Natural killer cell (primary cell): ENCODE data around the gene UBAC1. TPM values are rescaled to one million over a fixed set of nuclear protein-coding genes. Genes with fewer than 3 reads are reported as not detected.

Source experiments
- ATAC-seq, 3 donors: fragments of 150-1000 bp in 2 of 3; fragments of 200-7000 bp in 1 of 3; cut with Tn5 transposase; 1 replicate in 1 of 3; 2 replicates in 2 of 3; pipeline ENCODE4 v1.10.0; 2021; ENCODE audit warnings: mild to moderate bottlenecking in 2 of 3, moderate library complexity in 2 of 3
- DNase-seq, 2 donors: peaks; one replicate each; pipeline versions ENCODE4 v3.0.0 to v3.0.0-alpha.2; 2013 to 2021; ENCODE audit warnings: mixed read lengths in 1 of 2
- H3K27ac ChIP-seq: one replicate; pipeline ENCODE4 v1.5.1; 2013; ENCODE audit warnings: mild to moderate bottlenecking, low read length
- H3K27me3 ChIP-seq: one replicate; pipeline ENCODE4 v1.6.1; 2013; ENCODE audit warnings: low read length; ENCODE audit not compliant: control insufficient read depth, insufficient read depth
- H3K36me3 ChIP-seq: one replicate; pipeline ENCODE4 v1.6.1; 2013; ENCODE audit warnings: low read length; ENCODE audit not compliant: control insufficient read depth, insufficient read depth
- H3K4me1 ChIP-seq: one replicate; pipeline ENCODE4 v1.6.1; 2013; ENCODE audit warnings: low read length; ENCODE audit not compliant: control insufficient read depth, insufficient read depth
- H3K4me3 ChIP-seq: one replicate; pipeline ENCODE4 v1.5.1; 2013; ENCODE audit warnings: low read length
- H3K9me3 ChIP-seq: one replicate; pipeline ENCODE4 v1.6.1; 2013; ENCODE audit warnings: low read length; ENCODE audit not compliant: control insufficient read depth, insufficient read depth
- H3K27ac Mint-ChIP-seq, 2 donors: one replicate each; pipeline ENCODE4 v1.8.0; 2022; ENCODE audit warnings: mild to moderate bottlenecking in 2 of 2, mixed read lengths in 2 of 2, moderate library complexity in 1 of 2
- H3K27me3 Mint-ChIP-seq, 2 donors: one replicate each; pipeline ENCODE4 v1.8.0; 2022; ENCODE audit warnings: low read depth in 2 of 2, mixed read lengths in 2 of 2
- H3K36me3 Mint-ChIP-seq: one replicate; pipeline ENCODE4 v1.8.0; 2022; ENCODE audit warnings: mixed read lengths
- H3K4me1 Mint-ChIP-seq, 2 donors: one replicate each; pipeline ENCODE4 v1.8.0; 2022; ENCODE audit warnings: mixed read lengths in 2 of 2
- H3K4me3 Mint-ChIP-seq: one replicate; pipeline ENCODE4 v1.8.0; 2022; ENCODE audit warnings: mild to moderate bottlenecking, moderate library complexity, mixed read lengths
- H3K9me3 Mint-ChIP-seq, 2 donors: one replicate each; pipeline ENCODE4 v1.8.0; 2022; ENCODE audit warnings: mixed read lengths in 2 of 2
- WGBS: methylation state at CpG from one replicate; pipeline ENCODE4 v1.1.7; 2013; ENCODE audit warnings: missing lambda C conversion rate; ENCODE audit not compliant: insufficient coverage; 5-methylcytosine and 5-hydroxymethylcytosine counted together
- intact Hi-C: fragments of 100-400 bp; cut with micrococcal nuclease; formaldehyde crosslinking; loops from one replicate; pipeline ENCODE4 v1.14.2; 2022
- total RNA-seq, 4 donors: library from RNA; stranded (reverse); fragments of 120-200 nt in 1 of 4; gene quantifications; one replicate each; pipeline versions ENCODE4 v1.2.3 to v1.2.4, GENCODE V29; 2013 to 2022
- TF ChIP-seq, protein P1 (sequence below): fragments of 200-600 bp; IDR thresholded peaks from one replicate; pipeline ENCODE4 v1.8.0; 2022; ENCODE audit warnings: antibody characterized with exemption

UBAC1 gene
- total RNA-seq, 3 donors from 2014 or later (not counting 1 experiment from before 2014, with no cell fraction given), result 22.7 to 31.8 (median 27.6) TPM

DNA sequence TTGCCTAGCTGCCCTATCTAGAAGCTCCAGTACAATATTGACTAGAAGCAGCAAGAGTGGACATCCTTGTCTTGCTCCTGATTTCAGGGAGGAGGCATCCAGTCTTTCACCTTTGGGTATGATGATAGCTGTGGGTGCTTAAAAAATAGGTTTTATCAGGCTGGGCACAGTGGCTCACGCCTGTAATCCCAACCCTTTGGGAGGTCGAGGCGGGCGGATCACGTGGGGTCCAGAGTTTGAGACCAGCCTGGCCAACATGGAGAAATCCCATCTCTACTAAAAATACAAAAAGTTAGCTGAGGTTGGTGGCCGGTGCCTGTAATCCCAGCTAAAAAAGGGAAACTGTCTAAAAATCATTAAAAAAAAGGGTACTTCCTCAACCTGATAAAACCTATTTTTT, 51.8 kb downstream of the UBAC1 start:
- intact Hi-C loops, result loop anchor here (2.0 kb wide), 1 partner anchor 17 kb away; no protein-coding TSS in a partner anchor
- H3K27me3 Mint-ChIP-seq, result no peaks in the 10 kb centered on the region
- no peak for DNase-seq

DNA sequence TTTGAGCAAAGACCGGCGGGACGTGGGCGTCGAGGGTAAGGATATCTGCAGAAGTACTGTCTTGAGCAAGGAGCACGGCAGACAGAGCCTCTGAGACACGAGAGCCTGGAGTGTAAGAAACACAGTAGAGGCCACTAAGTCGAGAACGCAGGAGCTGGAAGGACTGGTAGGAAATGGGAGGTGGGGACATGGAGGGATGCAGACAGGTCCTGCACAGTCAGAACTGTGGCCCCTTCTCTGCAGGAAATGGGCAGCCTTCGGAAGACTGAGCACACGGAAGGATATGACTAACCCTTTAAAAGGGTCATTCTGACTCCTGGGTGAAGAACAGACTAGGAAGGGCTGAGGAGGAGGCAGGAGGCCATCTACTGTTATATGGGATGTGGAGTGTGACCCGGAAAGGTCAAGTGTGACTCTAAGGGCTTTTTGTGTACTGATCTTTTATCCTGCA, 52.4 kb downstream of the UBAC1 start:
- H3K27ac ChIP-seq, result no peak overlapping the region
- Mint-ChIP-seq H3K9me3 (peaks cover 0 to 6% of the 10 kb centered on the region in 2 donors), H3K4me3 (peak overlapping the region; percentile 79), H3K27me3 (no peaks in the 10 kb centered on the region), H3K4me1 (peaks cover 42 to 43% of the 10 kb centered on the region in 2 donors), H3K36me3 (peaks cover 4% of the 10 kb centered on the region), H3K27ac (peak overlapping the region; percentile 69 to 71)
- ATAC-seq (no peak), DNase-seq (no peak)
- TF ChIP-seq, protein P1, sequence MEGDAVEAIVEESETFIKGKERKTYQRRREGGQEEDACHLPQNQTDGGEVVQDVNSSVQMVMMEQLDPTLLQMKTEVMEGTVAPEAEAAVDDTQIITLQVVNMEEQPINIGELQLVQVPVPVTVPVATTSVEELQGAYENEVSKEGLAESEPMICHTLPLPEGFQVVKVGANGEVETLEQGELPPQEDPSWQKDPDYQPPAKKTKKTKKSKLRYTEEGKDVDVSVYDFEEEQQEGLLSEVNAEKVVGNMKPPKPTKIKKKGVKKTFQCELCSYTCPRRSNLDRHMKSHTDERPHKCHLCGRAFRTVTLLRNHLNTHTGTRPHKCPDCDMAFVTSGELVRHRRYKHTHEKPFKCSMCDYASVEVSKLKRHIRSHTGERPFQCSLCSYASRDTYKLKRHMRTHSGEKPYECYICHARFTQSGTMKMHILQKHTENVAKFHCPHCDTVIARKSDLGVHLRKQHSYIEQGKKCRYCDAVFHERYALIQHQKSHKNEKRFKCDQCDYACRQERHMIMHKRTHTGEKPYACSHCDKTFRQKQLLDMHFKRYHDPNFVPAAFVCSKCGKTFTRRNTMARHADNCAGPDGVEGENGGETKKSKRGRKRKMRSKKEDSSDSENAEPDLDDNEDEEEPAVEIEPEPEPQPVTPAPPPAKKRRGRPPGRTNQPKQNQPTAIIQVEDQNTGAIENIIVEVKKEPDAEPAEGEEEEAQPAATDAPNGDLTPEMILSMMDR, result no peak
- H3K36me3 ChIP-seq, result peaks cover 11% of the 10 kb centered on the region
- WGBS, result 91% methylated on average over 12 of the region's 12 CpGs
- H3K9me3 ChIP-seq, result peaks cover 6% of the 10 kb centered on the region
- intact Hi-C loops, result loop anchor here (2.0 kb wide), 1 partner anchor 18 kb away; no protein-coding TSS in a partner anchor
- no peak overlapping the region for H3K4me3 ChIP-seq
- peaks cover 28% of the 10 kb centered on the region for H3K4me1 ChIP-seq
- H3K27me3 ChIP-seq, result no peaks in the 10 kb centered on the region

More for the DNA sequence above, 51.8 kb downstream of the UBAC1 start:
- Histone ChIP-seq H3K4me3 (no peak overlapping the region), H3K36me3 (peaks cover 13% of the 10 kb centered on the region), H3K27me3 (no peaks in the 10 kb centered on the region), H3K9me3 (peaks cover 10% of the 10 kb centered on the region), H3K27ac (no peak overlapping the region), H3K4me1 (peaks cover 28% of the 10 kb centered on the region)
- Mint-ChIP-seq H3K4me1 (peaks cover 42 to 43% of the 10 kb centered on the region in 2 donors), H3K36me3 (peaks cover 7% of the 10 kb centered on the region), H3K27ac (peak overlapping the region; percentile 69 to 71), H3K4me3 (peak overlapping the region; percentile 79), H3K9me3 (peaks cover 0 to 7% of the 10 kb centered on the region in 2 donors)
- 95% methylated on average over 5 of the region's 6 CpGs for WGBS
- TF ChIP-seq, protein P1, result no peak
- no peak for ATAC-seq

DNA sequence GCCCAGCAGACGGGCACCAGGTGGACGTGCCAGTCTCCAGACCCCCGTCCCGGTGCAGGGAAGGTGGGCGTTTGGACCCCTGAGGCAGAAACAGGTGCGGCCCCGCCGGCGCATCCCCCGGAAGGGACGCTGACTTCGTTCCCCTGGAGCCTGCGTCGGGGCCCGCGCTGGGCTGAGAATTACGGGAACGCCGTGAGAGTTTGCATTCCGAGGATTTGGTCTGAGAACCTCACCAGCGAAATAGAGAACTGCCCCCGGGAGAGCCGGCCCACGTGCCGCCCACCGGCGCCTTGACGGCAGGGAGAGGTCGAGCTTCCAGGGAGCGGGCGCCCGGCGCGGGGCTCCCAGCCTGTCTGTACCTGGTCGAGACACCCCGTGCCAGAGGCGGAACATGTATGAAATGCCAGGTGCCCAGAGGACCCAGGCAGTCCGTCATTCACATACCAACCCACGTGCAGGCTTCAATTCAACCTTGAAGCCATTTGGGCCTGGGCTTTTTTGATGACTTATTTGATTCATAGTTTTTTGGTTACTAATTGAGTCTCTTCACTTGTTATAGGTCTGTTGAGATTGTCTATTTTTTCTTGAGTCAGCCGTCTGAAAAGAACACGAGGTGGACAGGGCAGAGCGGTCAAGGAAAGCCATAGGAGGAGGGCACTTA, 53.0 kb downstream of the UBAC1 start:
- Histone ChIP-seq H3K36me3 (peaks cover 6% of the 10 kb centered on the region), H3K27ac (peak overlapping the region; percentile 38), H3K4me3 (peak overlapping the region; percentile 61), H3K4me1 (peaks cover 28% of the 10 kb centered on the region), H3K27me3 (no peaks in the 10 kb centered on the region), H3K9me3 (peaks cover under 1% of the 10 kb centered on the region)
- H3K27ac Mint-ChIP-seq, result peak overlapping the region; percentile 69 to 71
- intact Hi-C loops, result loop anchor here (2.0 kb wide), 1 partner anchor 19 kb away; no protein-coding TSS in a partner anchor
- ATAC-seq (no peak), DNase-seq (peak in 1 of 2 donors; percentile 29)
- WGBS, result 20% methylated on average over 42 of the region's 42 CpGs
- TF ChIP-seq, protein P1, result no peak
- no peaks in the 10 kb centered on the region for H3K36me3 Mint-ChIP-seq
- H3K27me3 Mint-ChIP-seq, result no peaks in the 10 kb centered on the region
- peaks cover 42 to 43% of the 10 kb centered on the region in 2 donors for H3K4me1 Mint-ChIP-seq
- peaks cover 0 to 3% of the 10 kb centered on the region in 2 donors for H3K9me3 Mint-ChIP-seq
- peak overlapping the region; percentile 79 for H3K4me3 Mint-ChIP-seq
